ENCODE measurements around the gene BACE2. TPM values are rescaled to one million over a fixed set of nuclear protein-coding genes. Genes with fewer than 3 reads are reported as not detected.
A peak's percentile ranks its signal among the peaks of the same experiment; 100 is the strongest.

BACE2 gene
- total and polyA plus RNA-seq, 5 experiments from 2014 or later, result 0.27 to 2.9 (median 1.7) TPM; not detected in 1

DNA sequence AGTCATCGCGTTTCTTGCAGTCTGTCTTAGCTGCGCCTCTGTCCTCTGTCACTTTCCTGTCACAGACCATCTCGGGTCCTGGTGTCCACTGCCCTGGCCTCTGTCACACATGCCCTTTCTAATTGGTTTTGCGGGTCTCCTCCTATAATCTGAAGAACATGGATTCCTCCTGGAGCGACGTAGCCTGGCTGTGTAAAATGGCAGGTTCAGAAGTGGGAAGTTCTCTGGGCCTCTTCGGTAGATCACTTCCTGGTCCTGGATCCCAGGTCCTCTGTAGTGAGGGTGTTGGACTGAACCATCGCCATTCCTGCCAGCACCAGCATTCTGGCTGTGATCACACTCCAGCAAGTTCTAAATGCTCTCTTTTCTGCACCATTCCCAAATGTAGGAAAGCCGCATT lies 149.5 kb downstream of the BACE2 start:
- H3K4me1 Mint-ChIP-seq, result peaks cover 4 to 19% (median 14%) of the 10 kb centered on the region in 4 donors

DNA sequence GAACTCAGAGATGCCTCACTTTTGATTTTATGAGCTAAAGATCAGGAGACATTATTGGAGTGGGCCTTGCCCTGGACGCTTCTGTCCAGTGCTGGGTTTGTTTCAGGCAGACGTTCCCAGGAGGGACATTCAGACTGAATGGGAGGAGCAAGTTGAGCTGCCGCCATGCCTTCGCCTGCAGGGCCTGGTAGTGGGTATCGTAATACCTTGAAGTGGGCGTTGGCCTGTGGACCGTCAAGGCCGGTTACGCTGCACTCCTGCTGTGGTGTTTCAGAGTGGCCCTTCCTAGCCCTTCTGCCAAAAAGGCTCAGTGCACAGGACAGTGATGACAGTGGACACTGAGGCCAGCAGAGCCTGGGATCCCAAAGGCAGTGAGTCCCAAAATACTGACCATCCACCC lies 150.3 kb downstream of the BACE2 start:
- H3K36me3 Mint-ChIP-seq, result peaks cover 0 to 10% (median 0%) of the 10 kb centered on the region in 3 donors
- POLR2A ChIA-PET, result no interaction called here
- H3K9me3 Mint-ChIP-seq, result no peaks in the 10 kb centered on the region
- no peak for ATAC-seq
- H3K4me3 Mint-ChIP-seq, result peak overlapping the region in 2 of 10 donors; percentile 6 to 65
- peaks cover 4 to 19% (median 14%) of the 10 kb centered on the region in 4 donors for H3K4me1 Mint-ChIP-seq
- no peak overlapping the region for H3K27ac Mint-ChIP-seq
- H3K27me3 Mint-ChIP-seq, result peaks cover 17 to 40% (median 33%) of the 10 kb centered on the region in 5 donors
- DNase-seq, result no peak

More for the DNA sequence above, 149.5 kb downstream of the BACE2 start:
- POLR2A ChIA-PET, result no interaction called here
- Mint-ChIP-seq H3K4me3 (peak overlapping the region in 9 of 10 donors; percentile 23 to 76 (median 60)), H3K27ac (peak overlapping the region in 1 of 10 donors; percentile 70), H3K9me3 (no peaks in the 10 kb centered on the region), H3K36me3 (peaks cover 0 to 10% (median 0%) of the 10 kb centered on the region in 3 donors), H3K27me3 (peaks cover 17 to 40% (median 33%) of the 10 kb centered on the region in 5 donors)
- DNase-seq (no peak), ATAC-seq (no peak)

DNA sequence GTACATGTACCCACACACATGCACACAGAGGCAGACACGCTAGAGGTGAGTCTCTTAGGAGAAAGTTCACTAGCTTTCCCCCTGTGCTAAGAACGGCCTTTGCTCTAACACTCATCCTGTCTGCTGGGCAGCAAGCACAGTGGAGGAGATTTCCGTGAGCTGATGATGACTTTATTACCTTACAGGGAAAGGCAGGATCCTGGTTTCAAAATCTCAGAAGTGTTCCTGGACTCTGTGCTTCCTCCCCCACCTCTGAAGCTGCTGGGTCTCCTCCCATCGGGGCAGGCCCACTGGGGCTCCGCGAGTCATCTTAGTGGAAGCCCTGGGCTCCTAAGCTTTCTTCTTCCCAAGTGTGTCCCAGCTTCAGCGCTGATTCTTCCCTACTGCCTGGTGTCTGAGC lies 151.3 kb downstream of the BACE2 start:
- peaks cover 4 to 21% (median 14%) of the 10 kb centered on the region in 4 donors for H3K4me1 Mint-ChIP-seq
- peaks cover 0 to 10% (median 0%) of the 10 kb centered on the region in 3 donors for H3K36me3 Mint-ChIP-seq
- no peaks in the 10 kb centered on the region for H3K9me3 Mint-ChIP-seq
- POLR2A ChIA-PET, result no interaction called here
- ATAC-seq (no peak), DNase-seq (no peak)
- peaks cover 17 to 40% (median 31%) of the 10 kb centered on the region in 5 donors for H3K27me3 Mint-ChIP-seq
- H3K4me3 Mint-ChIP-seq, result no peak overlapping the region
- no peak overlapping the region for H3K27ac Mint-ChIP-seq

DNA sequence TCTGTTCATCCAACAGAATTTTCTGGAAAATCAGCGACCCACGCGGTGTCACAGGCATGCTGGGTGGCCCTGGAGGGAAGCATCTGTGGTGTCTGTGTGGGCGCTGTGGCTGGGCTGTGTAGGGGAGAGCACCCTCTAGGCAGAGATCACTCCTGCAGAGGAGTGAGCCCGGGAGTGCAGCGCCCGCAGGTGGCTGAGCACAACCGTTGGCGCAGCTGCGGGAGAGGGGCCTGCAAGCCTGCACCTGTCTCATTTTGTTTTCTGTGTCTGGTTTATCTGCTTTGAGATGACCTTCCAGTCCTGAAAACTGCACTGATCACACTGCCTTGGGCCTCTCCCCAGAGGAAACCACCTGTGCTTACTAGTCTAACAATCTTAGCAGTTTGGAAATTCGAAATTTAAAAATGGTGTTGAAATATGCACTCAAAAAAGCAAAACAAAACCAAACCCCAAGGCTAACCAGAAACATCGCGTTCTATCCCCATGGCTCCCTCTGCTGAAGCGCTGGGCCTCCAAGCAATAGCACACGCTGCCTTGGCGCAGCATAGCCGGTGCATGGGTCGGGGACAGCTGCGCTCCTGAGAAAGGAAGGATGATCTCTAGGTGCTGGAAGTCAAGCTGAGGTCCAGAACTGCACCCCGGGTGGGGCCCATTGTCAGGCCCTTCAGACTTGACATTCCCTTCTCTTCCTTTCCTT lies 153.4 kb downstream of the BACE2 start:
- ATAC-seq, result peak; percentile 93 to 97
- Mint-ChIP-seq H3K27ac (peak overlapping the region in 5 of 10 donors; percentile 14 to 85 (median 53)), H3K4me3 (peak overlapping the region in 6 of 10 donors; percentile 2 to 45 (median 16)), H3K4me1 (peaks cover 4 to 21% (median 14%) of the 10 kb centered on the region in 4 donors), H3K36me3 (no peaks in the 10 kb centered on the region), H3K9me3 (no peaks in the 10 kb centered on the region), H3K27me3 (peaks cover 5 to 20% (median 14%) of the 10 kb centered on the region in 5 donors)
- DNase-seq, result peak in 6 of 10 donors; percentile 14 to 36 (median 28)
- POLR2A ChIA-PET, result no interaction called here

DNA sequence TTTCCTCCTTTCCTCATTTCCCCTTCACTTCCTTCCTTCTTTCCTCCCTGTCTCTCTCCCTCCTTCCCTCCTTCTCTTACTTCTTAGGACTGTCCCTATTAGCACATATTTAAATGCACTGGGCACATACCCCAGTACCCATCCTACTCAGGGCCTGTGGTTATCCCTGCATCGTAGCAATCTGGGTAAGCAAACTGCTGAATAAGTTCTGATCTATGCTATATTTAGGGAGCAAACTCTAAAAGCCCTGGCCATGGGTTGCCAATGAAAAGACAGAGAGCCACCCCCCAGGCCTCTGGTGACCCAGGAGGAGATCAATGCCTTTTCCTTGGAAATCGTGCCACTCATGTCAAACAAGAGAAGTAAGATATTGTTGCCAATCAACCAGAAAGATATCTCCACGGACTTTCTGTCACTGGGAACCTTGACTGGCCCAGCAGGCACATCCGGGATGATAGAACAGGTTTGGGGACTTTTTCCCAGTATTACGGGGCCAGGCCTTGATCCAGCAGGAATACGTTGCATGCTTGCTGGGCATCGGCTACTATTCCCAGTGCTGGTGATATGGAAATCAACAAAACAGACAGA lies 154.0 kb downstream of the BACE2 start:
- Mint-ChIP-seq H3K36me3 (no peaks in the 10 kb centered on the region), H3K4me3 (peak overlapping the region in 3 of 10 donors; percentile 3 to 20 (median 13)), H3K27ac (peak overlapping the region in 5 of 10 donors; percentile 27 to 53 (median 41)), H3K4me1 (peaks cover 4 to 21% (median 14%) of the 10 kb centered on the region in 4 donors), H3K27me3 (peaks cover 5 to 19% (median 14%) of the 10 kb centered on the region in 5 donors), H3K9me3 (no peaks in the 10 kb centered on the region)
- POLR2A ChIA-PET, result no interaction called here
- DNase-seq (no peak), ATAC-seq (no peak)

DNA sequence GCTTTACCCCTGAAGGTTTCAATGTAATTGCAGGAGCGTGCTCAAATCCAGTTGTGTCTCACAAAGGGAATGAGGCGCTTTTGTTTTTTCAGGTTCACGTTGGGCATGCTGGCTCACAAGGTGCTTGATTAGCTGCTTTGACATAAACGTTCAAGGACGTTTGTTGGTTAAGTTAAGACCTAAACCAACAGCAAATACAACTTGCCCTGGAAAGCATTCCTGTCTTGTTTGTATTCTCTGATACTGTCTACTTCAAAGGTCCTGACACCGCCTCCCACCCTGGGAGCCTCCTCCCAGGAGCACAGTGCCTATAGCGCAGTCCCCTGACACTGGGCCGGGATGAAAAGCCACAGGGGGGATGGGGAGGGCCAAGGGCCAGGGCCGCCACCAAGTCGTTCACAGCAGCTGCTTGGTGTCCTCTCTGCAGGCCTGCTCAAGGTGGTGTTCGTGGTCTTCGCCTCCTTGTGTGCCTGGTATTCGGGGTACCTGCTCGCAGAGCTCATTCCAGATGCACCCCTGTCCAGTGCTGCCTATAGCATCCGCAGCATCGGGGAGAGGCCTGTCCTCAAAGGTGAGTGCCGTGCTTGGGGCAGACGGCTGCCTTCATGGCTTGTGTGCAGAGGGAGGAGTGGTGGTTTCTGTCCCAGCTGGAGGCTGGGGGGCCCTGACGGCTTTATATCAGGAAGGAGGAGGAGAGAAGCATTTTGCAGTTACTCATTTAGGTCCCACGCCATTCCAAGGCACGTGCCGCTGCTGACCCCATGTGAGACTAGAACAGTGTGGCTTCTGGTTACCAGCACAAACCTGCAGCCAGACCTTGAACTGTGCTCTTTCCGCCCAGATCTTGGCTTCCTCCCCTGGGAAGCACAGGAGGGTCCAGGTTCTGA lies 154.8 kb downstream of the BACE2 start:
- H3K4me3 Mint-ChIP-seq, result no peak overlapping the region
- H3K27ac Mint-ChIP-seq, result no peak overlapping the region
- no peak for ATAC-seq
- POLR2A ChIA-PET, result no interaction called here
- no peak for DNase-seq
- peaks cover under 1 to 13% (median 9%) of the 10 kb centered on the region in 5 donors for H3K27me3 Mint-ChIP-seq
- H3K36me3 Mint-ChIP-seq, result no peaks in the 10 kb centered on the region
- H3K4me1 Mint-ChIP-seq, result peaks cover 4 to 17% (median 12%) of the 10 kb centered on the region in 4 donors
- H3K9me3 Mint-ChIP-seq, result no peaks in the 10 kb centered on the region

DNA sequence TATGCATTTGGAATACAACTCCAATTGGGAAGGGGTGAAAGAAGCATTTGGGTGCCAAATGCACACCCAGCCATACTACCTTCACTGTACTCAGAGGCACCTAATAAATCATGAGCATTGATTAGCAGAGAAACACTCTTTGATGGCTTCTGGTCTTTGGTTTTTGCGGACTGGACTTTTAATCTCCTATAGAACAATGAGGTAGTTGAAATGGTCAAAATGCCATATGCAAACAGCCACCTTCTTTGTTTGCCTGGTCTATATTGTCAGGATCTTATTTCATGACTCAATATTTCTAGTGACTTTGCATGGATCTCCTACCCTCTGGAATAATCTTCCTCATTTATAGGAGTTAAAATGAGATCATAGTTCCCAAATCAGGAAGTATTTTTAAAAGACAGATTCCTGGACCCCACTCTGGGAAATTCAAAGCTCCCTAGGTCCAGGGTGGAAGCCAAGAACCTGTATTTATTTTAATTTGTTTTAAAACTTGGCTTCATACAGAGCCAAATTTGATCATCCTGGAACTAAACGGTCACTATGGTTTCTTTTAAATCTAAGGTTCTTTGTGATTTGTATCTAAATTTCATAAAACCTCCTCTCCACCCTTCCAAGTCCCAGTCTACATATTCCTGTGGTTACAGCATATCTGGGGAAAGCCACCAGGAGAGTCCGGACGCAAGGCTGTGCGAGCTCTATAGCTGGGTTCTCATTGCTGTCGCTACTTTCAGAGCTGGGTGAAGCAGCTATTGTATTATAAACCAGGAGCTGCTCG lies 157.4 kb downstream of the BACE2 start:
- no peak for ATAC-seq
- no peak overlapping the region for H3K4me3 Mint-ChIP-seq
- DNase-seq, result no peak
- no peaks in the 10 kb centered on the region for H3K36me3 Mint-ChIP-seq
- H3K27ac Mint-ChIP-seq, result no peak overlapping the region
- peaks cover 4 to 17% (median 12%) of the 10 kb centered on the region in 4 donors for H3K4me1 Mint-ChIP-seq
- H3K27me3 Mint-ChIP-seq, result peaks cover 0 to 4% (median 0%) of the 10 kb centered on the region in 5 donors
- no peaks in the 10 kb centered on the region for H3K9me3 Mint-ChIP-seq
- POLR2A ChIA-PET, result no interaction called here

DNA sequence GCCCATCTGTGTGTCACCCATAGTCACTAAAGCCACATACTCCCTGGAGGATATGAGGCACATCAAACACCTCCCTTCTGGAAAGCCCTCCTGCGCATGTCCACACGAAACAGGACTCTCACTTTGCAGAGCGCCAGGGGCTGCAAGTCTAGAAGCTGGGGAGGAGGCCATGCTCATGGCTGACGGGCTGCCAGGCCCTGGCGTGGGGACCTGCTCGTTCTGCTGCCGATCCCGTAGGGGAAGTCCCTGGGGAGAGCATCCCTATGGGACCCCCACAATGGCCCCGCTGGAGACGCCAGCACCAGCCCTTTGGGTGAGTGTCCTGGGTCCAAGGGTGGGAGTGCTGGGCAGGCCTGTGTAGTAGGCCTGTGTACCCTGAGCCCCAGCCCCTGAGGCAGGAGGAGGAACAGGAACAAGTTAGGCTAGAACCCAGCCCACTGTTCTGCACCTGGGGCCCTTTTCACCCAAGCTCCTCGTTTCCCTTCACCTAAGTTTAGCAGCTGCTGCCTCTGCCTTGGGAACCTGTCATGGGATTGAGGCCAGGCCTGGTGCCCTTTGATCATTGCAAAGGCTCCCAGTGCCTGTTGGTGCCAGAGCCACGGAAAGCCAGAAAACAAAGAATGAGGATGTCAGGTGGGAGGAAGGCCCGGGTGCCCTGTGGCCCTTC lies 158.6 kb downstream of the BACE2 start:
- Mint-ChIP-seq H3K4me1 (peaks cover 2 to 6% (median 4%) of the 10 kb centered on the region in 4 donors), H3K27ac (peak overlapping the region in 1 of 10 donors; percentile 8), H3K4me3 (no peak overlapping the region), H3K27me3 (peaks cover 0 to 2% (median 0%) of the 10 kb centered on the region in 5 donors), H3K9me3 (no peaks in the 10 kb centered on the region), H3K36me3 (no peaks in the 10 kb centered on the region)
- ATAC-seq (no peak), DNase-seq (no peak)
- POLR2A ChIA-PET, result no interaction called here

DNA sequence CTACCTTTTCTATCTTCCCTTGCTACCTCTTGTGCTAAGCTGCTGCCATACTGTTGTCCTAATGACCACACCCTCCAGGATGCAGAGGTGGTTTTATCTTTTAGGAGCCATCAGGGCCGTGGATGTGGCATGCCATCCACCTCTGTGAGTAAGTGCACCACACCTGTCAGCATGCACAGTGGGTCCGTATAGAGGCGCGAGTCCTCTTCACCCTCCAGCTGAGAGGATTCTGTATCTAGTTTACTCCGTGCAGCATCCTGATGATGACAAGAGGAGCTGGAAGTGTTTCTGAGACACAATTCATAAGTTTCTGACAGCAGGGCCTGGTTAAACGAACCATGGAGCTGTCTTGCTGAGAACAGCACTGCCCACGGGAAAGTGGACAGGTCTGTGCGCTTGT lies 159.8 kb downstream of the BACE2 start:
- Mint-ChIP-seq H3K27ac (peak overlapping the region in 1 of 10 donors; percentile 44), H3K4me3 (no peak overlapping the region), H3K4me1 (peaks cover 0 to 2% (median 0%) of the 10 kb centered on the region in 4 donors), H3K27me3 (no peaks in the 10 kb centered on the region), H3K9me3 (peaks cover 0 to 4% (median 0%) of the 10 kb centered on the region in 9 donors), H3K36me3 (no peaks in the 10 kb centered on the region)
- POLR2A ChIA-PET, result no interaction called here
- ATAC-seq (no peak), DNase-seq (no peak)

DNA sequence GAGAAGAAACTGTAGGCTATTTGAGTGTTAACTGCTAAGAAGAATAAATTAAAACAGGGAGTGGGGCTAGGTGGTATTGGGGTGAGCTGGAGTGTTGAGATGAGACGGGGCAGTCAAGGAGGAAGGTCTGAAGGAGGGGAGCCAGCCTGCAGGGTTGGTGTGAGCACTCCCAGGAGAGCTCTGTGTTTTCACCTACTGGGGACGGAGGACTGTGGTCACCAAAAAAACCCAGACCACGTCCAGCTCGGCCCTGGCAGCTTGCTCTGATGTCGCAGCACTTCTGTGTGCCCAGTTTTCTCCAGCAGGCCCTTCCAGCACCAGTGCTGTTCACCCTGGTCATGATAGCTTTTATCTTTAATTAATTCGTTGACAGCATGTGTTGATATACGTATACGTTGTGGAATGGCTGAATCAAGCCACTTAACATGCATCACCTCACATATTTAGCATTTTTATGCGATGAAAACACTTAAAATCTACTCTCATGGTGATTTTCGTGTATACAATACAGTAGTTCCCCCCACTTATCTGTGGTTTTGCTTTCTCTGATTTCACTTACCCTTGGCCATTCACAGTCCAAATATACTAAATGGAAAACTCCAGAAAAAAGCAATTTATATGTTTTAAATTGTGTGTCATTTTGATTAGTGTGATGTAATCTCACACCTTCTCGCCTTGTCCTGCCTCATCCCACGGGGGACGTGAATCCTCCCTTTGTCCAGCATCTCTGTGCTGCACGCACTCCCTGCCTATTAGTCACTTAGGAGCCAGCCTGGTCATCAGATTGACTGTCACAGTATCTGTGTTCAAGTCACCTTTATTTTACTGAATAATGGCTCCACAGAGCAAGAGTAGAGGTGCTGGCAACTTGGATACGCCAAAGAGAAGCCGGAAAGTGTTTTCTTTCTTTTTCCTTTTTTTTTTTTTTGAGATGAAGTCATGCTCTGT lies 161.0 kb downstream of the BACE2 start:
- no peak for ATAC-seq
- Mint-ChIP-seq H3K27ac (peak overlapping the region in 1 of 10 donors; percentile 83), H3K4me3 (no peak overlapping the region), H3K4me1 (no peaks in the 10 kb centered on the region), H3K36me3 (peaks cover 0 to 6% (median 5%) of the 10 kb centered on the region in 3 donors), H3K27me3 (peaks cover 0 to 2% (median 0%) of the 10 kb centered on the region in 5 donors), H3K9me3 (peaks cover 4 to 16% (median 7%) of the 10 kb centered on the region in 9 donors)
- no peak for DNase-seq
- POLR2A ChIA-PET, result no interaction called here

Measured in naive thymus-derived CD8-positive, alpha-beta T cell (primary cell).